H9 (cell line): ENCODE data around the gene TDRKH. TPM values are rescaled to one million over a fixed set of nuclear protein-coding genes. Genes with fewer than 3 reads are reported as not detected.

Experiments used
- DNase-seq: peaks from one replicate; pipeline ENCODE4 v3.0.0-alpha.2; 2017
- H2AFZ ChIP-seq: one replicate; pipeline ENCODE4 v1.6.1; 2013; ENCODE audit warnings: mild to moderate bottlenecking, low read length, control low read depth, moderate library complexity
- H2AK5ac ChIP-seq: 2 replicates; pipeline ENCODE4 v1.6.1; 2013; ENCODE audit warnings: low read length, control low read depth, mixed read lengths; ENCODE audit not compliant: insufficient read length
- H2BK120ac ChIP-seq: one replicate; pipeline ENCODE4 v1.6.1; 2013; ENCODE audit warnings: low read depth, mild to moderate bottlenecking, low read length, control low read depth, inconsistent platforms; ENCODE audit not compliant: poor library complexity, severe bottlenecking
- H2BK12ac ChIP-seq: 2 replicates; pipeline ENCODE4 v1.6.1; 2013; ENCODE audit warnings: low read length, control low read depth, mixed read lengths, low read depth; ENCODE audit not compliant: insufficient read length
- H2BK15ac ChIP-seq: 2 replicates; pipeline ENCODE4 v1.6.1; 2013; ENCODE audit warnings: low read depth, low read length, control low read depth
- H2BK20ac ChIP-seq: one replicate; pipeline ENCODE4 v1.6.1; 2013; ENCODE audit warnings: low read depth, mild to moderate bottlenecking, low read length, control low read depth, inconsistent platforms; ENCODE audit not compliant: poor library complexity, severe bottlenecking
- H2BK5ac ChIP-seq: 2 replicates; pipeline ENCODE4 v1.6.1; 2013; ENCODE audit warnings: low read length, control low read depth, mixed read lengths; ENCODE audit not compliant: insufficient read length
- H3K14ac ChIP-seq: 2 replicates; pipeline ENCODE4 v1.6.1; 2013; ENCODE audit warnings: low read length, control low read depth; ENCODE audit not compliant: insufficient read depth
- H3K18ac ChIP-seq: 2 replicates; pipeline ENCODE4 v1.6.1; 2013; ENCODE audit warnings: low read depth, mild to moderate bottlenecking, mixed read lengths, low read length, control low read depth; ENCODE audit not compliant: insufficient read length
- H3K23ac ChIP-seq: 2 replicates; pipeline ENCODE4 v1.6.1; 2013; ENCODE audit warnings: low read length, control low read depth, mixed read lengths, low read depth; ENCODE audit not compliant: insufficient read length
- H3K23me2 ChIP-seq: 2 replicates; pipeline ENCODE4 v1.6.1; 2013; ENCODE audit warnings: low read depth, mild to moderate bottlenecking, mixed read lengths, low read length, control low read depth; ENCODE audit not compliant: insufficient read length, poor library complexity, severe bottlenecking
- H3K27ac ChIP-seq: 2 replicates; pipeline ENCODE4 v1.5.1; 2013; ENCODE audit warnings: low read length, control low read depth, mixed read lengths, low read depth; ENCODE audit not compliant: insufficient read length
- H3K27me3 ChIP-seq: 2 replicates; pipeline ENCODE4 v1.6.1; 2013; ENCODE audit warnings: low read length, control low read depth, inconsistent platforms; ENCODE audit not compliant: insufficient read depth
- H3K4ac ChIP-seq: 2 replicates; pipeline ENCODE4 v1.6.1; 2013; ENCODE audit warnings: low read depth, mild to moderate bottlenecking, control low read depth, inconsistent platforms, low read length, moderate library complexity
- H3K4me1 ChIP-seq: 2 replicates; pipeline ENCODE4 v1.6.1; 2013; ENCODE audit warnings: low read length, control low read depth, inconsistent platforms; ENCODE audit not compliant: insufficient read depth
- H3K4me2 ChIP-seq: 2 replicates; pipeline ENCODE4 v1.6.1; 2013; ENCODE audit warnings: low read length, control low read depth, mixed read lengths; ENCODE audit not compliant: insufficient read length, insufficient read depth
- H3K56ac ChIP-seq: 2 replicates; pipeline ENCODE4 v1.6.1; 2013; ENCODE audit warnings: low read depth, mild to moderate bottlenecking, mixed read lengths, low read length, control low read depth; ENCODE audit not compliant: insufficient read length
- H3K79me1 ChIP-seq: 2 replicates; pipeline ENCODE4 v1.6.1; 2013; ENCODE audit warnings: low read depth, mild to moderate bottlenecking, moderate library complexity, low read length, control low read depth, inconsistent platforms; ENCODE audit not compliant: insufficient read depth, poor library complexity, severe bottlenecking
- H3K79me2 ChIP-seq: 2 replicates; pipeline ENCODE4 v1.6.1; 2013; ENCODE audit warnings: low read length, control low read depth, inconsistent platforms; ENCODE audit not compliant: insufficient read depth
- H3K9ac ChIP-seq: 2 replicates; pipeline ENCODE4 v1.6.1; 2013; ENCODE audit warnings: low read length, control low read depth, mixed read lengths; ENCODE audit not compliant: insufficient read length; ENCODE audit errors: extremely low read depth
- H3K9me3 ChIP-seq: one replicate; pipeline ENCODE4 v1.6.1; 2013; ENCODE audit warnings: low read depth, low read length, inconsistent platforms; ENCODE audit not compliant: control insufficient read depth
- H3T11ph ChIP-seq: one replicate; pipeline ENCODE4 v1.6.1; 2013; ENCODE audit warnings: mild to moderate bottlenecking, low read length, control low read depth, inconsistent platforms
- H4K20me1 ChIP-seq: one replicate; pipeline ENCODE4 v1.6.1; 2013; ENCODE audit not compliant: control insufficient read depth, insufficient read length, insufficient read depth
- H4K5ac ChIP-seq: 2 replicates; pipeline ENCODE4 v1.6.1; 2013; ENCODE audit warnings: low read depth, mild to moderate bottlenecking, mixed read lengths, low read length, control low read depth; ENCODE audit not compliant: insufficient read length
- H4K8ac ChIP-seq: replicated peaks from 2 replicates; pipeline ENCODE4 v1.6.1; 2013; ENCODE audit warnings: low read length, control low read depth, mixed read lengths, low read depth; ENCODE audit not compliant: insufficient read length
- H4K91ac ChIP-seq: 2 replicates; pipeline ENCODE4 v1.6.1; 2013; ENCODE audit warnings: low read depth, mild to moderate bottlenecking, moderate library complexity, mixed read lengths, low read length, control low read depth; ENCODE audit not compliant: insufficient read length
- H3K27ac Mint-ChIP-seq, 3 experiments: 2 replicates in 2 of 3; 3 replicates in 1 of 3; pipeline ENCODE4 v1.8.0; 2020 to 2021; ENCODE audit warnings: mixed read lengths in 3 of 3, mild to moderate bottlenecking in 1 of 3, moderate library complexity in 1 of 3
- H3K27me3 Mint-ChIP-seq: 2 replicates; pipeline ENCODE4 v1.8.0; 2021; ENCODE audit warnings: low read depth, mild to moderate bottlenecking, moderate library complexity, mixed read lengths
- H3K36me3 Mint-ChIP-seq, 3 experiments: 2 replicates in 2 of 3; 3 replicates in 1 of 3; pipeline ENCODE4 v1.8.0; 2020 to 2021; ENCODE audit warnings: low read depth in 3 of 3, mixed read lengths in 3 of 3; ENCODE audit not compliant: insufficient read depth in 1 of 3
- H3K4me1 Mint-ChIP-seq, 2 experiments: 2 replicates each; pipeline ENCODE4 v1.8.0; 2020; ENCODE audit warnings: mixed read lengths in 2 of 2
- H3K4me3 Mint-ChIP-seq, 2 experiments: 2 replicates in 1 of 2; 3 replicates in 1 of 2; pipeline ENCODE4 v1.8.0; 2020 to 2021; ENCODE audit warnings: mild to moderate bottlenecking in 2 of 2, mixed read lengths in 2 of 2, moderate library complexity in 1 of 2
- H3K9me3 Mint-ChIP-seq, 2 experiments: 2 replicates in 1 of 2; 3 replicates in 1 of 2; pipeline ENCODE4 v1.8.0; 2020; ENCODE audit warnings: mild to moderate bottlenecking in 2 of 2, mixed read lengths in 2 of 2, moderate library complexity in 1 of 2
- WGBS: extraction: QIAGEN DNeasy Blood & Tissue Kit; methylation state at CpG from one replicate; pipeline ENCODE4 v1.1.7; 2013; ENCODE audit warnings: missing lambda C conversion rate, low lambda C conversion rate, mixed read lengths; ENCODE audit not compliant: insufficient read length; ENCODE audit errors: extremely low coverage; 5-methylcytosine and 5-hydroxymethylcytosine counted together
- total RNA-seq: library from RNA; stranded (reverse); gene quantifications from 2 replicates; pipeline ENCODE4 v1.2.1, GENCODE V29; 2021
- TF ChIP-seq, protein P1 (sequence below): fragments of 200-600 bp; sonication (generic); conservative IDR thresholded peaks from 3 replicates; pipeline ENCODE4 v1.8.0; 2021; ENCODE audit warnings: antibody characterized with exemption, mild to moderate bottlenecking

The TDRKH gene
- total RNA-seq, 1 experiment from 2014 or later = 24.0 TPM

DNA sequence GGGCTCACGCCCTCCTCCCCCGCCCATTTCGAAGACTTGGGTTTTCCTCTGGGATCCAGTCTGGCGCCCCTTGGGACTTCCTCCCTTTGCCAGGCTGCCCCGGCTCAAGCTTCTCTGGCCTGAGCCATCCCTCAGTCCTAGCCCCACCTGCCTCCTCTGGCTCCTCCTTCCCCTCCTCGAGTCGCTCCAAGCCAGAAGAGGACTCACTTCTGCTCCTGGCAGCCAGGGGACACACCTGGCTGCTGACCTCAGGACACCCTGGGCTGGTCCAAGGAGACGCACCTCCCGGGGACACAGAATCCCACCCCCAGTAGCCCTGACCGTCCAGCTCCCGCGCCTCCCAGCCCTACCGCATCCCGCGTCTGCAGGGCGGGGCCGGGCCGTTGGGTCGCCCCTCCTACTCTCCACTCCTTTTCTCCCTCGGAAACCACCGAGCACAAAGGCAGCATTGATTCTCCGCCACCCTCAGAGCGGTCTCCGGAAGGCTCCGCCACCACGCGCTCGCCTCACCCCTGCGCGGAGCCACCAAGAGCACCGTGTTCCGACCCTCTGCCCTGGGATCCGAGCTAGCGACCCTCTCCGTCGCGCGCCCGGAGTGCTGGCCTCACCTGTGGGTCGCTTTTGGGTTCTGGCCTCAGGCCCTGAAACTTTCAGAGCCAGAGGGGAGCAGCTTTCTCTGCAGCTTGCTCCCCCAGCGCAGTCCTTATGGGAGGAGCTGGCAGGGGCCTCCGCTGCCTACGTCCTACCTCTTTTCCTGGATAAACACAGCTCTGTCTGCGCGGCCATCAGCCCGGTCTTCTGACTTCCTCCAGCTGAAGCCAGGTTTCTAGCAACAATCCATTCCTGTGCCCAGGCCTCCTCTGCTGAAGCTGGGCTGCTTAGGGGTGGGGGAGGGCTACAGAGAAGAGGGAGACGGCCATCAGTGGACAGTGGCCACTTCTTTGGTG lies 49.4 kb upstream of the TDRKH start, which contains the start of gene C2CD4D:
C2CD4D (minus strand) TSS at position 364 of the 947 bp plus-strand sequence. CDS start 831 bp downstream, outside the sequence.
- H3K27ac Mint-ChIP-seq = peak within 1 kb of the TSS; percentile 87 to 99 (median 90)
- peak within 1 kb of the TSS; percentile 76 to 86 for H3K4me3 Mint-ChIP-seq
- Histone ChIP-seq H3T11ph (no peak within 1 kb of the TSS), H3K27me3 (peaks cover 9% of the 10 kb centered on the region; the same call in 1 of the 2 replicates), H3K4ac (no peak within 1 kb of the TSS), H3K14ac (peak within 1 kb of the TSS; percentile 94), H2AFZ (no peak within 1 kb of the TSS), H3K27ac (no peak within 1 kb of the TSS), H3K56ac (no peak within 1 kb of the TSS), H3K9ac (peak within 1 kb of the TSS; percentile 59), H3K23ac (no peak within 1 kb of the TSS), H3K4me2 (peak within 1 kb of the TSS; percentile 43), H3K79me2 (no peaks in the 10 kb centered on the region), H2BK5ac (no peak within 1 kb of the TSS), H4K20me1 (no peaks in the 10 kb centered on the region), H3K9me3 (no peaks in the 10 kb centered on the region), H3K4me1 (peaks cover 2% of the 10 kb centered on the region; the same call in 1 of the 2 replicates), H3K23me2 (peaks cover 30% of the 10 kb centered on the region), H2BK120ac (no peak within 1 kb of the TSS), H4K5ac (no peak within 1 kb of the TSS), H3K18ac (peak within 1 kb of the TSS; percentile 94), H4K91ac (no peak within 1 kb of the TSS), H2BK20ac (no peak within 1 kb of the TSS), H4K8ac (no peak within 1 kb of the TSS), H2BK15ac (no peak within 1 kb of the TSS), H3K79me1 (no peaks in the 10 kb centered on the region), H2BK12ac (no peak within 1 kb of the TSS), H2AK5ac (no peak within 1 kb of the TSS)
- H3K36me3 Mint-ChIP-seq = peaks cover 0 to 6% (median 0%) of the 10 kb centered on the region in 3 experiments; a peak in 2 of 7 replicates
- TF ChIP-seq, protein P1, sequence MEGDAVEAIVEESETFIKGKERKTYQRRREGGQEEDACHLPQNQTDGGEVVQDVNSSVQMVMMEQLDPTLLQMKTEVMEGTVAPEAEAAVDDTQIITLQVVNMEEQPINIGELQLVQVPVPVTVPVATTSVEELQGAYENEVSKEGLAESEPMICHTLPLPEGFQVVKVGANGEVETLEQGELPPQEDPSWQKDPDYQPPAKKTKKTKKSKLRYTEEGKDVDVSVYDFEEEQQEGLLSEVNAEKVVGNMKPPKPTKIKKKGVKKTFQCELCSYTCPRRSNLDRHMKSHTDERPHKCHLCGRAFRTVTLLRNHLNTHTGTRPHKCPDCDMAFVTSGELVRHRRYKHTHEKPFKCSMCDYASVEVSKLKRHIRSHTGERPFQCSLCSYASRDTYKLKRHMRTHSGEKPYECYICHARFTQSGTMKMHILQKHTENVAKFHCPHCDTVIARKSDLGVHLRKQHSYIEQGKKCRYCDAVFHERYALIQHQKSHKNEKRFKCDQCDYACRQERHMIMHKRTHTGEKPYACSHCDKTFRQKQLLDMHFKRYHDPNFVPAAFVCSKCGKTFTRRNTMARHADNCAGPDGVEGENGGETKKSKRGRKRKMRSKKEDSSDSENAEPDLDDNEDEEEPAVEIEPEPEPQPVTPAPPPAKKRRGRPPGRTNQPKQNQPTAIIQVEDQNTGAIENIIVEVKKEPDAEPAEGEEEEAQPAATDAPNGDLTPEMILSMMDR = no peak; the same call in 2 of the 3 replicates
- H3K27me3 Mint-ChIP-seq = peaks cover 38% of the 10 kb centered on the region
- H3K9me3 Mint-ChIP-seq = no peaks in the 10 kb centered on the region; a peak in 1 of 5 replicates
- peak; percentile 92 for DNase-seq
- H3K4me1 Mint-ChIP-seq = peaks cover 29% of the 10 kb centered on the region in 2 experiments
- WGBS = no CpG with 5 or more reads among the region's 47 CpGs
